SK-N-SH (cell line): ENCODE measurements around the gene BTG3. TPM values are rescaled to one million over a fixed set of nuclear protein-coding genes. Genes with fewer than 3 reads are reported as not detected.

ENCODE experiments used
- CTCF ChIA-PET: fragments of 300-600, 350-600 bp; formaldehyde crosslinking; extraction: SDS; loops from one replicate; lab custom pipeline; 2021; lab: Yijun Ruan, JAX
- POLR2A ChIA-PET: fragments of 350-600 bp; sonication (Branson Sonifier 250); formaldehyde crosslinking; extraction: SDS; loops from one replicate; lab custom pipeline; 2020; ENCODE audit warnings: antibody characterized with exemption, inconsistent platforms; lab: Yijun Ruan, JAX
- DNase-seq: peaks from one replicate; pipeline ENCODE4 v3.0.0; 2012
- H2AFZ ChIP-seq: fragments of 200-600 bp; sonication (generic); 2 replicates; pipeline ENCODE4 v1.8.1; 2016; ENCODE audit warnings: antibody characterized with exemption, mild to moderate bottlenecking, low read depth
- H3F3A ChIP-seq: fragments of 200-600 bp; sonication (generic); replicated peaks from 2 replicates; pipeline ENCODE3; 2016; ENCODE audit warnings: antibody characterized with exemption, mild to moderate bottlenecking; ENCODE audit not compliant: insufficient read depth
- H3K27ac ChIP-seq, 2 experiments: fragments of 200-500 bp in 1 of 2; fragments of 200-600 bp in 1 of 2; sonication (Bioruptor generic) in 1 of 2; sonication (generic), shearing (Covaris generic) in 1 of 2; 2 replicates each; pipeline versions ENCODE4 v1.5.1 to v1.6.1; 2014 to 2016; ENCODE audit warnings: low read depth in 2 of 2, inconsistent platforms in 1 of 2, low read length in 1 of 2, mild to moderate bottlenecking in 1 of 2, mixed read lengths in 1 of 2
- H3K27me3 ChIP-seq: fragments of 200-600 bp; sonication (generic), shearing (Covaris generic); 2 replicates; pipeline ENCODE4 v1.6.1; 2016; ENCODE audit warnings: mixed run types; ENCODE audit not compliant: insufficient read depth
- H3K36me3 ChIP-seq, 2 experiments: fragments of 200-500 bp in 1 of 2; fragments of 200-600 bp in 1 of 2; sonication (Bioruptor generic) in 1 of 2; sonication (generic) in 1 of 2; replicated peaks in 1 of 2; 2 replicates each; pipeline versions ENCODE3 to v1.5.1; 2014 to 2016; ENCODE audit warnings: low read length in 1 of 2, mild to moderate bottlenecking in 1 of 2; ENCODE audit not compliant: insufficient read depth in 2 of 2, control insufficient read depth in 1 of 2
- H3K4me1 ChIP-seq, 2 experiments: fragments of 200-500 bp in 1 of 2; fragments of 200-600 bp in 1 of 2; sonication (Bioruptor generic) in 1 of 2; sonication (generic), shearing (Covaris generic) in 1 of 2; 2 replicates each; pipeline versions ENCODE4 v1.5.1 to v1.6.1; 2014 to 2016; ENCODE audit warnings: low read depth in 1 of 2, low read length in 1 of 2, mixed run types in 1 of 2; ENCODE audit not compliant: insufficient read depth in 2 of 2, control insufficient read depth in 1 of 2
- H3K4me2 ChIP-seq: fragments of 200-600 bp; sonication (generic), shearing (Covaris generic); 2 replicates; pipeline ENCODE4 v1.6.1; 2017; ENCODE audit warnings: mixed run types
- H3K4me3 ChIP-seq, 2 experiments: fragments of 200-500 bp in 1 of 2; fragments of 200-600 bp in 1 of 2; sonication (Bioruptor generic) in 1 of 2; sonication (generic), shearing (Covaris generic) in 1 of 2; 2 replicates each; pipeline versions ENCODE4 v1.5.1 to v1.8.1; 2014 to 2016; ENCODE audit warnings: low read depth in 2 of 2, inconsistent platforms in 1 of 2, low read length in 1 of 2, mild to moderate bottlenecking in 1 of 2, mixed read lengths in 1 of 2, moderate library complexity in 1 of 2
- H3K79me2 ChIP-seq: fragments of 200-600 bp; sonication (generic); 2 replicates; pipeline ENCODE4 v1.8.1; 2017; ENCODE audit warnings: mild to moderate bottlenecking; ENCODE audit not compliant: insufficient read depth
- H3K9ac ChIP-seq: fragments of 200-600 bp; sonication (generic); 2 replicates; pipeline ENCODE4 v1.6.1; 2017; ENCODE audit warnings: mixed run types
- H3K9me2 ChIP-seq: fragments of 200-600 bp; sonication (generic); 2 replicates; pipeline ENCODE4 v1.6.1; 2017; ENCODE audit warnings: mixed run types
- H3K9me3 ChIP-seq: fragments of 200-600 bp; sonication (generic); 2 replicates; pipeline ENCODE4 v1.6.1; 2017; ENCODE audit warnings: mixed run types, mild to moderate bottlenecking, moderate library complexity
- H4K20me1 ChIP-seq: fragments of 200-600 bp; sonication (generic); 2 replicates; pipeline ENCODE4 v1.6.1; 2017; ENCODE audit warnings: mild to moderate bottlenecking, mixed run types; ENCODE audit not compliant: insufficient read depth
- FOSL2 ChIP-seq: IDR thresholded peaks from 2 replicates; pipeline ENCODE4 v1.4.0; 2012; ENCODE audit warnings: low read depth, mild to moderate bottlenecking, moderate library complexity, borderline replicate concordance
- FOXJ3 ChIP-seq: sonication (generic); formaldehyde crosslinking; IDR thresholded peaks from 2 replicates; pipeline ENCODE4 v1.5.1; 2020; ENCODE audit warnings: mild to moderate bottlenecking, missing genetic modification reagents
- NFIC ChIP-seq: IDR thresholded peaks from 2 replicates; pipeline ENCODE4 v1.4.0; 2012; ENCODE audit warnings: borderline replicate concordance
- POLR2AphosphoS5 ChIP-seq: IDR thresholded peaks from 2 replicates; pipeline ENCODE4 v1.6.1; 2012; ENCODE audit warnings: low read depth, low read length
- RAD21 ChIP-seq: IDR thresholded peaks from 2 replicates; pipeline ENCODE4 v1.6.1; 2012; ENCODE audit warnings: mild to moderate bottlenecking, low read length
- RCOR1 ChIP-seq: fragments of 150-350 bp; IDR thresholded peaks from 2 replicates; pipeline ENCODE4 v1.6.1; 2017; ENCODE audit warnings: antibody characterized with exemption, low read length
- RFX5 ChIP-seq: IDR thresholded peaks from 2 replicates; pipeline ENCODE4 v1.6.1; 2012; ENCODE audit warnings: mild to moderate bottlenecking, improper control_type of control experiment, low read length
- RXRA ChIP-seq: IDR thresholded peaks from 2 replicates; pipeline ENCODE4 v1.4.0; 2012; ENCODE audit warnings: low read depth, mild to moderate bottlenecking, borderline replicate concordance
- SMC3 ChIP-seq: IDR thresholded peaks from 2 replicates; pipeline ENCODE4 v1.6.1; 2012; ENCODE audit warnings: low read depth, low read length, improper control_type of control experiment
- TCF12 ChIP-seq: IDR thresholded peaks from 2 replicates; pipeline ENCODE4 v1.4.0; 2012
- WGBS: methylation state at CpG from one replicate; pipeline ENCODE4 v1.1.6; 2017; ENCODE audit warnings: low lambda C conversion rate; 5-methylcytosine and 5-hydroxymethylcytosine counted together
- polyA plus RNA-seq, 3 experiments: library from polyadenylated mRNA; depleted of rRNA; stranded (reverse); fragments of >200 nt; gene quantifications; 2 replicates each; pipeline ENCODE4 v1.2.3, GENCODE V29; 2012
- TF ChIP-seq, protein P1 (sequence below): fragments of 200-600 bp; sonication (generic); IDR thresholded peaks from 2 replicates; pipeline ENCODE4 v1.6.1; 2017; ENCODE audit warnings: antibody characterized with exemption, mild to moderate bottlenecking, moderate library complexity
- TF ChIP-seq, protein P2 (sequence below): IDR thresholded peaks from 2 replicates; pipeline ENCODE4 v1.6.1; 2012; ENCODE audit warnings: mild to moderate bottlenecking, low read depth, low read length, moderate library complexity
- TF ChIP-seq, protein P3 (sequence below): IDR thresholded peaks from 2 replicates; pipeline ENCODE4 v1.4.0; 2012; ENCODE audit warnings: low read depth
- TF ChIP-seq, protein P4 (sequence below): IDR thresholded peaks from 2 replicates; pipeline ENCODE4 v1.4.0; 2012; ENCODE audit warnings: low read depth, borderline replicate concordance
- TF ChIP-seq, protein P5 (sequence below): fragments of 150-350 bp; IDR thresholded peaks from 2 replicates; pipeline ENCODE4 v1.6.1; 2017; ENCODE audit warnings: antibody characterized with exemption, low read length, low read depth, borderline replicate concordance
- TF ChIP-seq, protein P6 (sequence below): fragments of 150-350 bp; IDR thresholded peaks from 2 replicates; pipeline ENCODE4 v1.6.1; 2016; ENCODE audit warnings: mild to moderate bottlenecking, low read depth, low read length

Gene BTG3
- polyA plus RNA-seq, 1 of the 3 experiments (the other 2 are of a cell fraction), result 36.7 TPM

DNA sequence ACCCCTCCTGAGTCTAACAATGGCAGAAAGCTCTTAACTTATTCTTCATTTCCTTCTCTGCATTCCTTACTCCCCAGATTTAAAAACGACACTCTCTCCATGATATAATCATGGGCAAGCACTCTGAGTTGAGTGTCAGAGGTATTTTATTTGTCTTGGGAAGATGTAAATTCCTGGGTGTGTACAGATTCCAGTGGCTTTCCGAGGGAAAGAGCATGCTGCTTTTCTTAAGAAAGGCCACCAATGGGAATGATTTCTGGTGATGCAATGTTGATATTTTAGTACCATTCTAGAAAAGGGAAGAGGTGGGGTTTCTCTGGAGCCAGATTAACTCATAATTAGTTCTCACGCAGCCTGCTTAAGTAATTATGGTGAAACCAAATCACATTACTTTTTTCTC, 47.8 kb upstream of the BTG3 start:
- Histone ChIP-seq H4K20me1 (no peaks in the 10 kb centered on the region), H3K79me2 (no peaks in the 10 kb centered on the region), H3K27me3 (no peaks in the 10 kb centered on the region), H3K4me3 (no peak overlapping the region), H3F3A (no peaks in the 10 kb centered on the region), H3K4me1 (peaks cover 0 to 2% of the 10 kb centered on the region in 2 experiments; a peak in 1 of 4 replicates), H2AFZ (no peak overlapping the region), H3K27ac (no peak overlapping the region), H3K9me3 (no peaks in the 10 kb centered on the region), H3K4me2 (no peak overlapping the region), H3K36me3 (no peaks in the 10 kb centered on the region), H3K9ac (no peak overlapping the region), H3K9me2 (no peaks in the 10 kb centered on the region)
- 4% methylated on average over 3 of the region's 3 CpGs for WGBS
- POLR2A ChIA-PET, result interaction anchor here (0.5 kb wide), 1 partner anchor 146 kb away, joined by 3 read pairs; no protein-coding TSS in a partner anchor
- CTCF ChIA-PET, result interaction anchor here (1.5 kb wide), 1 partner anchor 19 kb away, joined by 3 read pairs; no protein-coding TSS in a partner anchor
- TF ChIP-seq RXRA, result no peak
- TF ChIP-seq, protein P1, sequence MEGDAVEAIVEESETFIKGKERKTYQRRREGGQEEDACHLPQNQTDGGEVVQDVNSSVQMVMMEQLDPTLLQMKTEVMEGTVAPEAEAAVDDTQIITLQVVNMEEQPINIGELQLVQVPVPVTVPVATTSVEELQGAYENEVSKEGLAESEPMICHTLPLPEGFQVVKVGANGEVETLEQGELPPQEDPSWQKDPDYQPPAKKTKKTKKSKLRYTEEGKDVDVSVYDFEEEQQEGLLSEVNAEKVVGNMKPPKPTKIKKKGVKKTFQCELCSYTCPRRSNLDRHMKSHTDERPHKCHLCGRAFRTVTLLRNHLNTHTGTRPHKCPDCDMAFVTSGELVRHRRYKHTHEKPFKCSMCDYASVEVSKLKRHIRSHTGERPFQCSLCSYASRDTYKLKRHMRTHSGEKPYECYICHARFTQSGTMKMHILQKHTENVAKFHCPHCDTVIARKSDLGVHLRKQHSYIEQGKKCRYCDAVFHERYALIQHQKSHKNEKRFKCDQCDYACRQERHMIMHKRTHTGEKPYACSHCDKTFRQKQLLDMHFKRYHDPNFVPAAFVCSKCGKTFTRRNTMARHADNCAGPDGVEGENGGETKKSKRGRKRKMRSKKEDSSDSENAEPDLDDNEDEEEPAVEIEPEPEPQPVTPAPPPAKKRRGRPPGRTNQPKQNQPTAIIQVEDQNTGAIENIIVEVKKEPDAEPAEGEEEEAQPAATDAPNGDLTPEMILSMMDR, result no peak
- TF ChIP-seq, protein P2, sequence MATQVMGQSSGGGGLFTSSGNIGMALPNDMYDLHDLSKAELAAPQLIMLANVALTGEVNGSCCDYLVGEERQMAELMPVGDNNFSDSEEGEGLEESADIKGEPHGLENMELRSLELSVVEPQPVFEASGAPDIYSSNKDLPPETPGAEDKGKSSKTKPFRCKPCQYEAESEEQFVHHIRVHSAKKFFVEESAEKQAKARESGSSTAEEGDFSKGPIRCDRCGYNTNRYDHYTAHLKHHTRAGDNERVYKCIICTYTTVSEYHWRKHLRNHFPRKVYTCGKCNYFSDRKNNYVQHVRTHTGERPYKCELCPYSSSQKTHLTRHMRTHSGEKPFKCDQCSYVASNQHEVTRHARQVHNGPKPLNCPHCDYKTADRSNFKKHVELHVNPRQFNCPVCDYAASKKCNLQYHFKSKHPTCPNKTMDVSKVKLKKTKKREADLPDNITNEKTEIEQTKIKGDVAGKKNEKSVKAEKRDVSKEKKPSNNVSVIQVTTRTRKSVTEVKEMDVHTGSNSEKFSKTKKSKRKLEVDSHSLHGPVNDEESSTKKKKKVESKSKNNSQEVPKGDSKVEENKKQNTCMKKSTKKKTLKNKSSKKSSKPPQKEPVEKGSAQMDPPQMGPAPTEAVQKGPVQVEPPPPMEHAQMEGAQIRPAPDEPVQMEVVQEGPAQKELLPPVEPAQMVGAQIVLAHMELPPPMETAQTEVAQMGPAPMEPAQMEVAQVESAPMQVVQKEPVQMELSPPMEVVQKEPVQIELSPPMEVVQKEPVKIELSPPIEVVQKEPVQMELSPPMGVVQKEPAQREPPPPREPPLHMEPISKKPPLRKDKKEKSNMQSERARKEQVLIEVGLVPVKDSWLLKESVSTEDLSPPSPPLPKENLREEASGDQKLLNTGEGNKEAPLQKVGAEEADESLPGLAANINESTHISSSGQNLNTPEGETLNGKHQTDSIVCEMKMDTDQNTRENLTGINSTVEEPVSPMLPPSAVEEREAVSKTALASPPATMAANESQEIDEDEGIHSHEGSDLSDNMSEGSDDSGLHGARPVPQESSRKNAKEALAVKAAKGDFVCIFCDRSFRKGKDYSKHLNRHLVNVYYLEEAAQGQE, result no peak
- TF ChIP-seq, protein P3, sequence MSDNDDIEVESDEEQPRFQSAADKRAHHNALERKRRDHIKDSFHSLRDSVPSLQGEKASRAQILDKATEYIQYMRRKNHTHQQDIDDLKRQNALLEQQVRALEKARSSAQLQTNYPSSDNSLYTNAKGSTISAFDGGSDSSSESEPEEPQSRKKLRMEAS, result no peak
- TF ChIP-seq, protein P4, sequence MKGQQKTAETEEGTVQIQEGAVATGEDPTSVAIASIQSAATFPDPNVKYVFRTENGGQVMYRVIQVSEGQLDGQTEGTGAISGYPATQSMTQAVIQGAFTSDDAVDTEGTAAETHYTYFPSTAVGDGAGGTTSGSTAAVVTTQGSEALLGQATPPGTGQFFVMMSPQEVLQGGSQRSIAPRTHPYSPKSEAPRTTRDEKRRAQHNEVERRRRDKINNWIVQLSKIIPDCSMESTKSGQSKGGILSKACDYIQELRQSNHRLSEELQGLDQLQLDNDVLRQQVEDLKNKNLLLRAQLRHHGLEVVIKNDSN, result no peak
- TF ChIP-seq SMC3, result no peak
- no peak for TF ChIP-seq RCOR1
- TF ChIP-seq TCF12, result no peak
- TF ChIP-seq RAD21, result no peak
- TF ChIP-seq FOXJ3 (CRISPR knock-in tag), result no peak
- TF ChIP-seq, protein P5, sequence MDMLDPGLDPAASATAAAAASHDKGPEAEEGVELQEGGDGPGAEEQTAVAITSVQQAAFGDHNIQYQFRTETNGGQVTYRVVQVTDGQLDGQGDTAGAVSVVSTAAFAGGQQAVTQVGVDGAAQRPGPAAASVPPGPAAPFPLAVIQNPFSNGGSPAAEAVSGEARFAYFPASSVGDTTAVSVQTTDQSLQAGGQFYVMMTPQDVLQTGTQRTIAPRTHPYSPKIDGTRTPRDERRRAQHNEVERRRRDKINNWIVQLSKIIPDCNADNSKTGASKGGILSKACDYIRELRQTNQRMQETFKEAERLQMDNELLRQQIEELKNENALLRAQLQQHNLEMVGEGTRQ, result no peak
- TF ChIP-seq POLR2AphosphoS5, result no peak
- TF ChIP-seq, protein P6, sequence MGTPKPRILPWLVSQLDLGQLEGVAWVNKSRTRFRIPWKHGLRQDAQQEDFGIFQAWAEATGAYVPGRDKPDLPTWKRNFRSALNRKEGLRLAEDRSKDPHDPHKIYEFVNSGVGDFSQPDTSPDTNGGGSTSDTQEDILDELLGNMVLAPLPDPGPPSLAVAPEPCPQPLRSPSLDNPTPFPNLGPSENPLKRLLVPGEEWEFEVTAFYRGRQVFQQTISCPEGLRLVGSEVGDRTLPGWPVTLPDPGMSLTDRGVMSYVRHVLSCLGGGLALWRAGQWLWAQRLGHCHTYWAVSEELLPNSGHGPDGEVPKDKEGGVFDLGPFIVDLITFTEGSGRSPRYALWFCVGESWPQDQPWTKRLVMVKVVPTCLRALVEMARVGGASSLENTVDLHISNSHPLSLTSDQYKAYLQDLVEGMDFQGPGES, result no peak
- TF ChIP-seq RFX5, result no peak
- no peak for TF ChIP-seq NFIC
- no peak for TF ChIP-seq FOSL2
- no peak for DNase-seq
